GM19397 (cell line): ENCODE measurements around the gene SH3BGRL2.
"Not testable (repeated sequence)": the region's sequence is repeated elsewhere in the genome, so short reads cannot be mapped to it uniquely, and the experiment has no call there.

Source experiments
- ATAC-seq: cut with Tn5 transposase; IDR thresholded peaks from one replicate; pipeline ENCODE4 v1.9.1; 2021; ENCODE audit warnings: mild to moderate bottlenecking, moderate library complexity; ENCODE audit not compliant: unreplicated experiment

The SH3BGRL2 gene

GRCh38 chr6:79647741-79648140, 16.6 kb downstream of the SH3BGRL2 start:
- no peak for ATAC-seq

GRCh38 chr6:79648328-79648727, 17.2 kb downstream of the SH3BGRL2 start:
- no peak for ATAC-seq

- no peak for ATAC-seq
These were observed 17.9 kb downstream of the SH3BGRL2 start for GRCh38 chr6:79649016-79649415.

GRCh38 chr6:79650950-79651349, 19.8 kb downstream of the SH3BGRL2 start:
- no peak for ATAC-seq

DNA sequence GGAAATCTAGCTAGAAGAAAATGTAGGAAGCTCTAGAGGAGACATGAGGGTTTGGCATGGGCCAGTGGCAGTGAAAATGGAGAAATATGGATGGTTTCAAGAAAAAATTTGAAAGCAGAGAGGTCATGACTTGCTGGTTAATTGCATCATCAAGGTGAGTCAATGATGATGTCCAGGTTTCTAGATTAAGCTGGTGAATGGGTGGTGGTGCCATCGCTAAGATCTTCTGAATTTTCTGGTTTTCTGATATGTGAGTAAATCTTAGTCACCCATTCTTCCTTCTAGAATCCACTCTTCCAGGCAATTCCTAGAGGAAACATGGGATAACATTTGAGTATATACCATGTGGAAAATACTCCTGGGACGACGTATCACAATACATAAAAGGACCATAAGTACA, 25.0 kb downstream of the SH3BGRL2 start:
- no peak for ATAC-seq

DNA sequence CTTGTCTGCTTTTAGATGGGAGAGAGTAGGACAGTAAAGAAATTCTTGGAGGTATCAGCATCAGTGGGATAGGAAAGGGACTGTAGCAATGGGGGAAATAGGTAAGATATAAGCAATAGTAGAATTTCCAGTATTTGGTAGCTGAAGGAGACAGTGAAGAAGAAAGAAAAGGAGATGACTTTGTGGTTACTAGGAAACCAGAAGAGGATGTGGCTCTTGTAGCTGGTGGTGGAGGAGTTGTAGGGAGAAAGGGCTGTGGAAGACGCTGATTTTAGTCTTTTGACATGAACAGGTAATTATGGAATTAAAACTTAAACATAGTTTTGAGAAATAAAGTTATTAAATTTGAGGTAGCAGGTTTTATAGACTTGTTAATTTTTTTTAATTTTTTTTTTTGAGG, 26.1 kb downstream of the SH3BGRL2 start:
- no peak for ATAC-seq

GRCh38 chr6:79663655-79664054, 32.5 kb downstream of the SH3BGRL2 start:
- not testable (repeated sequence) for ATAC-seq

DNA sequence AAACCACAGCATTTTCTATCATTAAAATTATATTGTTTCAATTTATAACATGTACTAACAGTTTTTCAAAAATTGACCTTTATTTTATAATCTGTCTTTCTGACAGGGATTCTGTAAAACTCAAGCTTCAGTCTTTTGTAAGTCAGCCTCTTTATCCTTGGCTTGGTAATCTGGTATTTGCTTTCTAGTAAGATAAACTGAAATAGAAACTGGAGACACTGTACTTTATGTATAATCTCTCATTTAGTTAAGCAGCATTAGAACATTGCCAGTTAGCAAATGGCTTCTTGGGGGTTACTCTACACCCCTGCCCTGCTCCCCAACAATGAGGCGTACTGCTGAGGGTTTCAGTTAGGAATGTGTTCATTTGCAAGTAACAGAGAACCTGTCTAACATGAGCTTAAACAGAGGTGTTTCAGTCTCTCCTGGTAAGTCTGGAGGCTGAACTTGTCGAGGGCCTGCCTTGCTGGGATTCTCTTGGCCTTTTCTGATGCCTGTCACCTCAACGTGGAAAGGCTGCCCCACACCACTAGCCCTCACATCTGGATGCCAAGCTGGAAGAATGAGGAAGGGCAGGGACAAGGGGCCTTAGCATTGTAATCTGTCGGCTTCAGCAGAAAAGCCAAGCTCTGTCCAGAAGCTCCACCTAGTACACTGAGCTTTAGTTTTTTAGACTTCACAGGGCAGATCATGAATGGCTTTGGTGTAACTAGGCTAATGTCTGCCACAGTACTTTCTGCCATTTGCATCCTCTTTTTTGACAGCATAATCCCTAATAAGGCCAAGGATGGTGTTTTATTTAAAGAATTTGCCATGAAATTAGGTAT, 34.8 kb downstream of the SH3BGRL2 start:
- ATAC-seq = no peak

DNA sequence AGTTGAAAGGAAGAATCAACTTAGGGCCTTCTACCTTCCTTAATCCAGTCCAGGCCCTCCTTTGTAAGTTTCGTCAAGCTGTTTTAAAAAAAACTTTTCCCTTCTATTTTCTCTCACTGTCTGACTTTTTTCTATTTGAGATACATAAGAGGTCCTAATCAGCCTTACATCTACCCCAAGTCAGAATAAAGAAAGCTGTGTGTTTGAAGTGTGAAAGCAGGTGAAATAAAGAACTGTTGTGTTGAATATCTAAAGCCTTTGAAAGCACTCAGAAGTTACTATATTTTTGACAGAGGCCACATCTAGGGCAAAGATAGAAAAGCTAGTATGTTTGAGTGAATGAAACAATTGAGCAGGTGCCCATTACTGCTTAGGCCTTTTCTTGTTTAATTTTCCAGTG, 35.5 kb downstream of the SH3BGRL2 start:
- no peak for ATAC-seq

DNA sequence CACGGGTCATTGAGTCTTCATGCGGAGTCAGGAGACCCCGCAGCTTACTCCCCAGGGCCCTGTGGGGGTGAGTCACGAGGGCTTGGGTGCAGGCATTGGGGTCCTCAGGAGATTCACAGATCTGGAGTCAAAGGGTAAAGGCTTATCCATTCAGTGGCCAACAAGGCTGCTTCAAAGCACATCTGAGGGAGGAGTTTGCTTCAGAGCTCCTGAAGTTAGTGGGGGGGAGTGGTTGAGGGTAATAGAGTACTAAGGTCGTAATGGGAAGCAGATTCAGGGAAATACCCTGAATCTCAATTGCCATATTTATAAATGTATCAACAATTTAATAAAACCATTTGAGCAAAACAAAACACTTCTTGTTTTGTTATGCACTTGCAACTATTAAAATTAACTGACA, 37.3 kb downstream of the SH3BGRL2 start:
- no peak for ATAC-seq

DNA sequence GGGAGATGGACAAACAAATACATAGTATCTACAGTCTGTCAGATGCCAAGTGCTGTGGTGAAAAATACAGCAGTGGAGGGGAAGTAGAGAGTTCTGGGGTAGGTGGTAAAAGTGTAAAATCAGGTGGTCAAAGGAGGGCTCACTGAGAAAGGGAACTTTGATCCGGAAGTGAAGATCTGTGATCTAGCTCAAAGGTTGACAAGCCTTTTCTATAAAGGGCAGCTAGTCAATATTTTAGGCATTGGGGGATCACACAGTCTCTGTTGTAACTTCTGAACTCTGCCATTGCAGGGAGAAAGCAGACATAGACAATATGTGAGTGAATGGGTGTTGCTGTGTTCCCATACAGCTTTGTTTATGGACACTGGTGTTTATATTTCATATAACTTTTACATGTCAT, 38.6 kb downstream of the SH3BGRL2 start:
- no peak for ATAC-seq

DNA sequence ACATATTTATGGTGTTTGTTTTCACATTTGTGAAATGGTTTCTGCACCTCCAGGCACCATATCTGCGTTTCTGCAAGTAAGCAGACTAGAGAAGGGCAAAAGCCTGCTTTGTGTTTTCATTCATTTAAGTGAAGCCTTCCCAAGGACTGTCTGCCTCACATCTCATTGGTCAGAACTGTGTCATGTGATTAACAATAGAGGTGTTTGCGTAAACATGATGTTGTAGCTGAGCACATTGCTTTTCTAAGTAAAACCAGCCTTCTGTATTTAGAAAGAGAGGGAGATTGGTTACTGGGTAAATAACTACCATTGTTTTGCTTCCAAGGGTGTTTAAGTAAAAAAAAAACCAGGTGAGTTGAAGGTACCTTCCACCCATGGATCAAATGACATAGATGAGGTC, 39.7 kb downstream of the SH3BGRL2 start:
- no peak for ATAC-seq

DNA sequence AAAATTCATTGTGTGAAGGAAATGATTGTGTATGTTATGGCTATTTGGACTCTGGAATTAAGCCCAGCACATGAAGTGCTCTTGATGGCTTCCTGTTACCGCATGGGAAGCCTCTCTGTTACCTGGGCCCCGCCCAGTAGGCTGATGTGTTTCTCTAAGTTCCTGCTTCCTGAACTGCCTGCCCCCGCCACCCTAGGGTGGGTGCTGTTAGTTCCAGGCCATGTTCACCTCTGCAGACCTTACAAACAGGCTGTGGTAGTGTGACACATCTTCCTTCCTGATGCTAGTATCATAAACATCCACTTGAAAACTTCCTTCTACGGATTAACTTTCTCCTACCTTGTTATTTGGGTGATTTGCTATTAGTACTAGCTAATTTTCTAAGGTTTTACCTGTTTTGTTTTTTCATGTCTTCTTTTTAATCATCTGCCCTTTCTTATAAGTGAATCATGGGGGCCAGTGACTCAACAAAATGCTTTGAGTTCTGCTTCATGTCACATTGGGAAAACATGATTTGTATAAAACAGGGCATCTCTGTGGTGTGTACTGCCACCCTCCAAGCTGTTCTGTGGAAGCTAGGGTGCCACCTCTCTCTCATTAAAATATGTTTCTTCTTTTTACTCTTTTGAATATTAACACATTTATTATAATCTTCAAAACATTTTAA, 40.6 kb downstream of the SH3BGRL2 start:
- ATAC-seq = no peak

- no peak for ATAC-seq
These were observed 41.5 kb downstream of the SH3BGRL2 start for GRCh38 chr6:79672631-79673111.

GRCh38 chr6:79673947-79674346, 42.8 kb downstream of the SH3BGRL2 start:
- no peak for ATAC-seq

DNA sequence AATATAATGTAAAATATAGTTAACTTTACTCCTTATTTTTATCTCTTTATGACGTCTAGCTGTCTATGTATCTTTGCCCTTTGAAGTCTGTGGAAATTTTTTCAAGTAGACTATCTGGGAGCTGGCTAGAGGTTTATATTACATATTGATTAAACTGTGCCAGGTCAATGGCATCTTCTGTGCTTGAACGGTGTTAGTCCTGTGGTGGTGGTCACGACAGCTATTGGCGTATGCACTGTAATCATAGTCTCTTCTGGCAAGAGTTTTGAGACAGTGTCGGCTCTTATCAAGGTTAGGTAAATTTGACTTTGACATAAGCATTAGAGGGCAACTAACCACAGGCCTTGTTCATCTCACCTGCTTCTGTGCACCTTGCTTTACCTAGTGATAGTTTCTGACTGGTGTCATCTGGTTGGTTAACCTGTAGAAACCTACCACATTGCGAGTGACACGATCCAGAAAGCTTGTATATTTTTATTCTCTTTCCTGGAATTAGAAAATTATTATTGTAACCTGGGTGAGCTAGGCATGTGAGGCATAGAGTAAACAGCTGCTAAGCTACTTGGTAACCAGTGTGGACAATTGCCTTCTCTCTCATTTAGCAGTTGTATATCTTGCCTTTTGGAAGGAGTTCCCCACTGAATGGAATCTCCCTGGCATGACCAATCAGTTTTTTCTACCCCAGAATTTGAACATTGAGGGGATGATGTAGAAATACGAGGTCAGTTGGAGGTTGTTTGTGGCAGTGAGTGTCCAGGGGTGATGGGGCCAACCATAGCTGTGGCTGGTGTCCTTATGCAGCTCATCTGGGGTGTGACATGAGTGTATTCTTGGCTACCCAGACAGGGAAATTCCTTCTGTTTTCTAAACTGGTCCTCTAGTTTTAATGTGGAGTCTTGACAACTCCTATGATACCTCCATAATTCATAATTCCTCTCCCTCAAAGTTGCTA, 45.9 kb downstream of the SH3BGRL2 start:
- ATAC-seq = no peak

DNA sequence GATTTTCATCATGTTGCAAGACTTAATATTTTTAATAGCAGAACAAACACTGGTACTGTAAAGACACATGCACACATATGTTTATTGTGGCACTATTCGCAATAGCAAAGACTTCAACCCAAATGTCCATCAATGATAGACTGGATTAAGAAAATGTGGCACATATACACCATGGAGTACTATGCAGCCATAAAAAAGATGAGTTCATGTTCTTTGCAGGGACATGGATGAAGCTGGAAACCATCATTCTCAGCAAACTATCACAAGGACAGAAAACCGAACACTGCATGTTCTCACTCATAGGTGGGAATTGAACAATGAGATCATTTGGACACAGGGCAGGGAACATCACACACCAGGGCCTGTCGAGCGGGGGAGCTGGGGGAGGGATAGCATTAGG, 51.6 kb downstream of the SH3BGRL2 start:
- not testable (repeated sequence) for ATAC-seq

- ATAC-seq = no peak
These were observed 53.7 kb downstream of the SH3BGRL2 start for GRCh38 chr6:79684876-79685275.

- no peak for ATAC-seq
These were observed 55.7 kb downstream of the SH3BGRL2 start for GRCh38 chr6:79686707-79687309.

DNA sequence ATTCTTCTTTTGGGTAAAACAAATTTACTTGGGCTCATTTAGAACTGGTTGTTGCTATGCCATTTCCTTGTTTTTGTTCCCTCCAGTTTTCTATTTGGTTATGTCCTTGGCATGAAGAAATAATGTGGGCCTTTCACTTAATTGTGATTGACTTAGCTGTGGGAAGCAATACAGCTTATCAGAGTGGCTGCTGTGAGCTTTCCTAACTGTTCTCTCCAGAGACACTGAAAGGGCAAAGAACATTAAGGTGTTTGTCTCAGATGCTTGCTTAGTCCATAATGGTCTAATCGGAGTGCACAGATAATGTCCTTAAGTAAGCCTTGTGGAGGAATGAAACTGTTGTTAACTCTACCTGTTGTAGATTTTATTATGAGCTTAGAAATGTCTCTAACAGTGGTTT, 56.6 kb downstream of the SH3BGRL2 start:
- ATAC-seq = no peak

GRCh38 chr6:79694156-79694555, 63.0 kb downstream of the SH3BGRL2 start:
- ATAC-seq = no peak
